ENCODE results near the gene C16orf92.
"Not testable (repeated sequence)": the region's sequence is repeated elsewhere in the genome, so short reads cannot be mapped to it uniquely, and the experiment has no call there.

Gene C16orf92

GRCh38 chr16:30027588-30028437 is 4.8 kb downstream of the C16orf92 start:
- DNase-seq (ENCODE audit: low read depth in 2 of 2): no peak

- DNase-seq (ENCODE audit: low read depth in 2 of 2): no peak
Observed at GRCh38 chr16:30028438-30029076, 5.6 kb downstream of the C16orf92 start.

- DNase-seq (ENCODE audit: low read depth in 2 of 2): no peak
Observed at GRCh38 chr16:30030011-30030685, 7.2 kb downstream of the C16orf92 start.

GRCh38 chr16:30030841-30031413 is 7.9 kb downstream of the C16orf92 start, which contains the start of gene TLCD3B:
Gene TLCD3B, minus strand, starts transcription at chr16:30031271. Its CDS starts 744 bp downstream, at chr16:30030527.
- no peak for DNase-seq (ENCODE audit: low read depth in 2 of 2)

GRCh38 chr16:30031477-30031918 is 8.5 kb downstream of the C16orf92 start:
- no peak for DNase-seq (ENCODE audit: low read depth in 2 of 2)

GRCh38 chr16:30032083-30032819 is 9.3 kb downstream of the C16orf92 start:
- peak; percentile 22 to 29 for DNase-seq (ENCODE audit: low read depth in 2 of 2)

GRCh38 chr16:30033270-30033669 is 10.3 kb downstream of the C16orf92 start:
- DNase-seq (ENCODE audit: low read depth in 2 of 2): no peak

GRCh38 chr16:30040221-30040620 is 17.2 kb downstream of the C16orf92 start:
- DNase-seq (ENCODE audit: low read depth in 2 of 2): no peak

- not testable (repeated sequence) for DNase-seq (ENCODE audit: low read depth in 2 of 2)
Observed at GRCh38 chr16:30040690-30041089, 17.7 kb downstream of the C16orf92 start.

- peak in 1 of 2 experiments; percentile 25 for DNase-seq (ENCODE audit: low read depth in 2 of 2)
Observed at GRCh38 chr16:30041841-30042240, 18.8 kb downstream of the C16orf92 start.

GRCh38 chr16:30046178-30046577 is 23.2 kb downstream of the C16orf92 start:
- no peak for DNase-seq (ENCODE audit: low read depth in 2 of 2)

- no peak for DNase-seq (ENCODE audit: low read depth in 2 of 2)
Observed at GRCh38 chr16:30046588-30046987, 23.6 kb downstream of the C16orf92 start.

GRCh38 chr16:30049871-30050270 is 26.9 kb downstream of the C16orf92 start:
- DNase-seq (ENCODE audit: low read depth in 2 of 2): no peak

GRCh38 chr16:30051518-30051917 is 28.5 kb downstream of the C16orf92 start:
- peak; percentile 22 to 25 for DNase-seq (ENCODE audit: low read depth in 2 of 2)

- peak; percentile 72 to 75 for DNase-seq (ENCODE audit: low read depth in 2 of 2)
Observed at GRCh38 chr16:30052671-30053372, 29.8 kb downstream of the C16orf92 start.

- DNase-seq (ENCODE audit: low read depth in 2 of 2): peak in 1 of 2 experiments; percentile 20
Observed at GRCh38 chr16:30053376-30054015, 30.5 kb downstream of the C16orf92 start.

GRCh38 chr16:30054451-30054850 is 31.5 kb downstream of the C16orf92 start:
- DNase-seq (ENCODE audit: low read depth in 2 of 2): no peak

GRCh38 chr16:30054959-30055553 is 32.1 kb downstream of the C16orf92 start:
- DNase-seq (ENCODE audit: low read depth in 2 of 2): no peak

- no peak for DNase-seq (ENCODE audit: low read depth in 2 of 2)
Observed at GRCh38 chr16:30060346-30060745, 37.3 kb downstream of the C16orf92 start.
